Calu3 (cell line): ENCODE measurements around the gene SLC25A29. TPM values are rescaled to one million over a fixed set of nuclear protein-coding genes. Genes with fewer than 3 reads are reported as not detected.

ENCODE experiments used
- BruUV-seq: library from RNA; stranded (reverse); fragments of 400-500 nt; replicated peaks from 2 replicates; lab custom pipeline; 2021; lab: Mats Ljungman, UMichigan
- CTCF ChIA-PET: fragments of 300-600 bp; sonication (Branson Sonifier 250); formaldehyde crosslinking; loops from one replicate; lab custom pipeline; 2022; ENCODE audit warnings: antibody characterized with exemption; lab: Charles Lee
- DNase-seq: peaks from one replicate; pipeline ENCODE4 v3.0.0; 2022
- H3K27ac Mint-ChIP-seq: one replicate; pipeline ENCODE4 v1.8.0; 2022; ENCODE audit warnings: mixed read lengths; ENCODE audit not compliant: unreplicated experiment
- H3K27me3 Mint-ChIP-seq: one replicate; pipeline ENCODE4 v1.8.0; 2022; ENCODE audit warnings: mixed read lengths; ENCODE audit not compliant: unreplicated experiment
- H3K36me3 Mint-ChIP-seq: one replicate; pipeline ENCODE4 v1.8.0; 2022; ENCODE audit warnings: mild to moderate bottlenecking, moderate library complexity, mixed read lengths; ENCODE audit not compliant: insufficient read depth, unreplicated experiment
- H3K4me1 Mint-ChIP-seq: one replicate; pipeline ENCODE4 v1.8.0; 2022; ENCODE audit warnings: mild to moderate bottlenecking, low read depth, mixed read lengths; ENCODE audit not compliant: unreplicated experiment
- H3K4me3 Mint-ChIP-seq: one replicate; pipeline ENCODE4 v1.8.0; 2022; ENCODE audit warnings: mild to moderate bottlenecking, low read depth, moderate library complexity, mixed read lengths; ENCODE audit not compliant: unreplicated experiment
- H3K9me3 Mint-ChIP-seq: one replicate; pipeline ENCODE4 v1.8.0; 2022; ENCODE audit warnings: low read depth, mixed read lengths; ENCODE audit not compliant: unreplicated experiment
- intact Hi-C: fragments of 100-400 bp; cut with micrococcal nuclease; formaldehyde crosslinking; loops from one replicate; pipeline ENCODE4 v1.10.0; 2022; ENCODE audit not compliant: unreplicated experiment
- microRNA-seq: library from miRNA; unstranded; fragments of <30 nt; microRNA quantifications from one replicate; pipeline ENCODE4 v1.2.0, GENCODE V29; 2022
- total RNA-seq: library from RNA; stranded (reverse); gene quantifications from 2 replicates; pipeline ENCODE4 v1.2.3, GENCODE V29; 2022
- TF ChIP-seq, protein P1 (sequence below): fragments of 200-600 bp; IDR thresholded peaks from one replicate; pipeline ENCODE4 v1.8.0; 2022; ENCODE audit warnings: antibody characterized with exemption; ENCODE audit not compliant: unreplicated experiment

The SLC25A29 gene
- total RNA-seq, 1 experiment from 2014 or later = 68.4 TPM

DNA sequence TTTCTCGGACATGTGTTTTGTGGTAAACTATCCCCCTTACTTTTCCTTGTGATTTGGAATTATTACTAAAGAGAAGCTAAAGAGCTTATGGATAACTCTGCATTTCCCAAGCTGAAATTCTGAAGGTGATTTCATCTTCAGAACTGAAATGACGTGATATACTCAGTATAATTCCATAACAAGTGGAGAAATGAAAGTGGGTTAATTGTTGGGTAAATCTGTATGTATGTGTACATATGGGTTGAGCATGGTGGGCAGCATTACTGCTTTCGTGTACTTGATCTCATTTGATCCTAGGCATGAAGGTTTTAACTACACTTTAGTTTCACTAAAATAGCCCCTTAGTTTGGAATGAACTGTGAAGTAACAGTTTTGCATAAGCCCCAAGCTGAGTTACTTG is 63.2 kb downstream of the SLC25A29 start:
- H3K27ac Mint-ChIP-seq = peak overlapping the region; percentile 40
- H3K27me3 Mint-ChIP-seq = no peaks in the 10 kb centered on the region
- no peak for DNase-seq
- BruUV-seq = TSS peak; percentile 16
- H3K36me3 Mint-ChIP-seq = peaks cover 56% of the 10 kb centered on the region
- intact Hi-C loops = no loop called here
- peaks cover 39% of the 10 kb centered on the region for H3K4me1 Mint-ChIP-seq
- H3K4me3 Mint-ChIP-seq = peak overlapping the region; percentile 92
- H3K9me3 Mint-ChIP-seq = no peaks in the 10 kb centered on the region
- CTCF ChIA-PET = interaction anchor here (0.5 kb wide), 1 partner anchor 85 kb away, joined by 7 read pairs; no protein-coding TSS in a partner anchor
- TF ChIP-seq, protein P1, sequence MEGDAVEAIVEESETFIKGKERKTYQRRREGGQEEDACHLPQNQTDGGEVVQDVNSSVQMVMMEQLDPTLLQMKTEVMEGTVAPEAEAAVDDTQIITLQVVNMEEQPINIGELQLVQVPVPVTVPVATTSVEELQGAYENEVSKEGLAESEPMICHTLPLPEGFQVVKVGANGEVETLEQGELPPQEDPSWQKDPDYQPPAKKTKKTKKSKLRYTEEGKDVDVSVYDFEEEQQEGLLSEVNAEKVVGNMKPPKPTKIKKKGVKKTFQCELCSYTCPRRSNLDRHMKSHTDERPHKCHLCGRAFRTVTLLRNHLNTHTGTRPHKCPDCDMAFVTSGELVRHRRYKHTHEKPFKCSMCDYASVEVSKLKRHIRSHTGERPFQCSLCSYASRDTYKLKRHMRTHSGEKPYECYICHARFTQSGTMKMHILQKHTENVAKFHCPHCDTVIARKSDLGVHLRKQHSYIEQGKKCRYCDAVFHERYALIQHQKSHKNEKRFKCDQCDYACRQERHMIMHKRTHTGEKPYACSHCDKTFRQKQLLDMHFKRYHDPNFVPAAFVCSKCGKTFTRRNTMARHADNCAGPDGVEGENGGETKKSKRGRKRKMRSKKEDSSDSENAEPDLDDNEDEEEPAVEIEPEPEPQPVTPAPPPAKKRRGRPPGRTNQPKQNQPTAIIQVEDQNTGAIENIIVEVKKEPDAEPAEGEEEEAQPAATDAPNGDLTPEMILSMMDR = no peak

DNA sequence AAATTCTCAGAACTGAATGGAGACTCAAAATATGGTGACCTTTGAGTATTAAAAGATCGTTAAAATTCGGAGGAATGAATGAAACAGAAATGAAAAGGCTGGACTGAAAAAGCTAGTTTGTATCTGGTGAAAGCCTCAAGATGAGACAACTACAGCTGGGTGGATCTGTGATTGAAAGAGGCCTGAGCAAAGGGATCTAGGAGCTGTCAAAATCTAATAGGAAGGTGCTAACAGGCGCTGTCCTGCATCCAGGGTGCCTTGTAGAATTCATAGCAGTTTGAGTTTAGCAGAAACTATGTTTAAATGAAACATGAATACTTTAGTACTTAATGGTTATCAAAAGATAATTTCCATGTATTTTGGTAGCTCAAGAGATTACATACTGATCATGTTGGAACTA is 65.0 kb downstream of the SLC25A29 start:
- Mint-ChIP-seq H3K9me3 (no peaks in the 10 kb centered on the region), H3K4me3 (peak overlapping the region; percentile 92), H3K27ac (peak overlapping the region; percentile 82), H3K36me3 (peaks cover 73% of the 10 kb centered on the region), H3K4me1 (peaks cover 33% of the 10 kb centered on the region), H3K27me3 (no peaks in the 10 kb centered on the region)
- TF ChIP-seq, protein P1 = no peak
- no peak for DNase-seq
- CTCF ChIA-PET = interaction anchor here (0.5 to 1.2 kb wide), 3 partner anchors 20 to 116 kb away, joined by 4 to 5 read pairs (median 4); no protein-coding TSS in a partner anchor
- BruUV-seq = no TSS peak
- intact Hi-C loops = no loop called here

Small RNAs within 50 kb of the gene (microRNA-seq; reads per million reads assigned to microRNA genes)
- gene MIR345 (222 reads per million, percentile 72 among the genes with 10 or more reads in this experiment), gene MIR6764 (not detected)

Other genes with a start within 250 kb of the SLC25A29 start
- 24.7 and 33.5 TPM in 2 replicates for gene EVL, start 241.0 kb downstream of the SLC25A29 start, total RNA-seq
- 2.5 and 4.3 TPM in 2 replicates for gene DEGS2, start 146.8 kb downstream of the SLC25A29 start, total RNA-seq
- 99.0 and 100.0 TPM in 2 replicates for gene YY1, start 67.3 kb downstream of the SLC25A29 start, total RNA-seq
- gene SLC25A47, start 16.9 kb upstream of the SLC25A29 start, total RNA-seq = not detected in 2 replicates
- gene WDR25, start 70.0 kb upstream of the SLC25A29 start, total RNA-seq = 12.5 and 16.4 TPM in 2 replicates